ENCODE data around the gene TCF3. TPM values are rescaled to one million over a fixed set of nuclear protein-coding genes. Genes with fewer than 3 reads are reported as not detected.

Gene TCF3
- total and polyA plus RNA-seq, 9 donors, result 73.5 to 153 (median 127) TPM

GRCh38 chr19:1621021-1621420 lies 31.4 kb downstream of the TCF3 start:
- no peak overlapping the region for H3K4me3 ChIP-seq (ENCODE audit: low read length)
- H3K27me3 ChIP-seq (ENCODE audit: control insufficient read depth, insufficient read depth, low read length), result no peaks in the 10 kb centered on the region
- H3K36me3 ChIP-seq (ENCODE audit: control insufficient read depth, insufficient read depth, low read length), result peaks cover 93% of the 10 kb centered on the region
- no peak overlapping the region for H3K27ac ChIP-seq (ENCODE audit: low read length)
- DNase-seq, result no peak
- WGBS (ENCODE audit: insufficient coverage), result 89% methylated on average over 15 of the region's 19 CpGs
- H3K4me1 ChIP-seq (ENCODE audit: control insufficient read depth, insufficient read depth, low read length), result no peaks in the 10 kb centered on the region
- no peaks in the 10 kb centered on the region for H3K9me3 ChIP-seq (replicated peaks; ENCODE audit: control insufficient read depth, low read depth, low read length)

GRCh38 chr19:1620502-1620901 lies 31.9 kb downstream of the TCF3 start:
- no peaks in the 10 kb centered on the region for H3K9me3 ChIP-seq (replicated peaks; ENCODE audit: control insufficient read depth, low read depth, low read length)
- no peak overlapping the region for H3K27ac ChIP-seq (ENCODE audit: low read length)
- H3K27me3 ChIP-seq (ENCODE audit: control insufficient read depth, insufficient read depth, low read length), result no peaks in the 10 kb centered on the region
- H3K4me1 ChIP-seq (ENCODE audit: control insufficient read depth, insufficient read depth, low read length), result no peaks in the 10 kb centered on the region
- DNase-seq, result no peak
- WGBS (ENCODE audit: insufficient coverage), result 80% methylated on average over 10 of the region's 11 CpGs
- peaks cover 93% of the 10 kb centered on the region for H3K36me3 ChIP-seq (ENCODE audit: control insufficient read depth, insufficient read depth, low read length)
- H3K4me3 ChIP-seq (ENCODE audit: low read length), result no peak overlapping the region

GRCh38 chr19:1619703-1620102 lies 32.7 kb downstream of the TCF3 start:
- H3K4me3 ChIP-seq (ENCODE audit: low read length), result no peak overlapping the region
- H3K27me3 ChIP-seq (ENCODE audit: control insufficient read depth, insufficient read depth, low read length), result no peaks in the 10 kb centered on the region
- WGBS (ENCODE audit: insufficient coverage), result 77% methylated on average over 15 of the region's 18 CpGs
- peaks cover 93% of the 10 kb centered on the region for H3K36me3 ChIP-seq (ENCODE audit: control insufficient read depth, insufficient read depth, low read length)
- no peak for DNase-seq
- no peaks in the 10 kb centered on the region for H3K4me1 ChIP-seq (ENCODE audit: control insufficient read depth, insufficient read depth, low read length)
- H3K27ac ChIP-seq (ENCODE audit: low read length), result no peak overlapping the region
- H3K9me3 ChIP-seq (replicated peaks; ENCODE audit: control insufficient read depth, low read depth, low read length), result no peaks in the 10 kb centered on the region

GRCh38 chr19:1619094-1619439 lies 33.3 kb downstream of the TCF3 start:
- 93% methylated on average over 24 of the region's 26 CpGs for WGBS (ENCODE audit: insufficient coverage)
- DNase-seq, result no peak
- Histone ChIP-seq H3K4me3 (ENCODE audit: low read length) (no peak overlapping the region), H3K27me3 (ENCODE audit: control insufficient read depth, insufficient read depth, low read length) (no peaks in the 10 kb centered on the region), H3K36me3 (ENCODE audit: control insufficient read depth, insufficient read depth, low read length) (peaks cover 94% of the 10 kb centered on the region), H3K4me1 (ENCODE audit: control insufficient read depth, insufficient read depth, low read length) (no peaks in the 10 kb centered on the region), H3K27ac (ENCODE audit: low read length) (no peak overlapping the region), H3K9me3 (replicated peaks; ENCODE audit: control insufficient read depth, low read depth, low read length) (no peaks in the 10 kb centered on the region)

GRCh38 chr19:1618157-1619093 lies 34.0 kb downstream of the TCF3 start:
- 82% methylated on average over 23 of the region's 24 CpGs for WGBS (ENCODE audit: insufficient coverage)
- Histone ChIP-seq H3K4me1 (ENCODE audit: control insufficient read depth, insufficient read depth, low read length) (no peaks in the 10 kb centered on the region), H3K36me3 (ENCODE audit: control insufficient read depth, insufficient read depth, low read length) (peaks cover 94% of the 10 kb centered on the region), H3K27me3 (ENCODE audit: control insufficient read depth, insufficient read depth, low read length) (no peaks in the 10 kb centered on the region), H3K9me3 (replicated peaks; ENCODE audit: control insufficient read depth, low read depth, low read length) (no peaks in the 10 kb centered on the region), H3K27ac (ENCODE audit: low read length) (no peak overlapping the region), H3K4me3 (ENCODE audit: low read length) (no peak overlapping the region)
- DNase-seq, result no peak

- no peak overlapping the region for H3K4me3 ChIP-seq (ENCODE audit: low read length)
- H3K9me3 ChIP-seq (replicated peaks; ENCODE audit: control insufficient read depth, low read depth, low read length), result no peaks in the 10 kb centered on the region
- no peaks in the 10 kb centered on the region for H3K27me3 ChIP-seq (ENCODE audit: control insufficient read depth, insufficient read depth, low read length)
- DNase-seq, result no peak
- H3K36me3 ChIP-seq (ENCODE audit: control insufficient read depth, insufficient read depth, low read length), result peaks cover 96% of the 10 kb centered on the region
- 50% methylated on average over 2 of the region's 4 CpGs for WGBS (ENCODE audit: insufficient coverage)
- no peaks in the 10 kb centered on the region for H3K4me1 ChIP-seq (ENCODE audit: control insufficient read depth, insufficient read depth, low read length)
- no peak overlapping the region for H3K27ac ChIP-seq (ENCODE audit: low read length)
These were observed 35.5 kb downstream of the TCF3 start for GRCh38 chr19:1616875-1617274.

GRCh38 chr19:1616396-1616795 lies 36.0 kb downstream of the TCF3 start:
- 83% methylated on average over 1 of the region's 8 CpGs for WGBS (ENCODE audit: insufficient coverage)
- Histone ChIP-seq H3K4me3 (ENCODE audit: low read length) (no peak overlapping the region), H3K36me3 (ENCODE audit: control insufficient read depth, insufficient read depth, low read length) (peaks cover 95% of the 10 kb centered on the region), H3K27me3 (ENCODE audit: control insufficient read depth, insufficient read depth, low read length) (no peaks in the 10 kb centered on the region), H3K27ac (ENCODE audit: low read length) (no peak overlapping the region), H3K4me1 (ENCODE audit: control insufficient read depth, insufficient read depth, low read length) (no peaks in the 10 kb centered on the region), H3K9me3 (replicated peaks; ENCODE audit: control insufficient read depth, low read depth, low read length) (no peaks in the 10 kb centered on the region)
- no peak for DNase-seq

- H3K27ac ChIP-seq (ENCODE audit: low read length), result no peak overlapping the region
- peaks cover 93% of the 10 kb centered on the region for H3K36me3 ChIP-seq (ENCODE audit: control insufficient read depth, insufficient read depth, low read length)
- H3K27me3 ChIP-seq (ENCODE audit: control insufficient read depth, insufficient read depth, low read length), result no peaks in the 10 kb centered on the region
- H3K4me3 ChIP-seq (ENCODE audit: low read length), result no peak overlapping the region
- no peaks in the 10 kb centered on the region for H3K4me1 ChIP-seq (ENCODE audit: control insufficient read depth, insufficient read depth, low read length)
- H3K9me3 ChIP-seq (replicated peaks; ENCODE audit: control insufficient read depth, low read depth, low read length), result no peaks in the 10 kb centered on the region
- 90% methylated on average over 27 of the region's 41 CpGs for WGBS (ENCODE audit: insufficient coverage)
- no peak for DNase-seq
These were observed 37.2 kb downstream of the TCF3 start for GRCh38 chr19:1615156-1615765.

- H3K4me1 ChIP-seq (ENCODE audit: control insufficient read depth, insufficient read depth, low read length), result no peaks in the 10 kb centered on the region
- H3K4me3 ChIP-seq (ENCODE audit: low read length), result no peak overlapping the region
- DNase-seq, result no peak
- no peaks in the 10 kb centered on the region for H3K9me3 ChIP-seq (replicated peaks; ENCODE audit: control insufficient read depth, low read depth, low read length)
- no peak overlapping the region for H3K27ac ChIP-seq (ENCODE audit: low read length)
- WGBS (ENCODE audit: insufficient coverage), result 84% methylated on average over 30 of the region's 32 CpGs
- no peaks in the 10 kb centered on the region for H3K27me3 ChIP-seq (ENCODE audit: control insufficient read depth, insufficient read depth, low read length)
- H3K36me3 ChIP-seq (ENCODE audit: control insufficient read depth, insufficient read depth, low read length), result peaks cover 93% of the 10 kb centered on the region
These were observed 38.4 kb downstream of the TCF3 start for GRCh38 chr19:1613808-1614570.

GRCh38 chr19:1613146-1613545 lies 39.3 kb downstream of the TCF3 start:
- 63% methylated on average over 9 of the region's 9 CpGs for WGBS (ENCODE audit: insufficient coverage)
- no peaks in the 10 kb centered on the region for H3K9me3 ChIP-seq (replicated peaks; ENCODE audit: control insufficient read depth, low read depth, low read length)
- no peaks in the 10 kb centered on the region for H3K27me3 ChIP-seq (ENCODE audit: control insufficient read depth, insufficient read depth, low read length)
- H3K27ac ChIP-seq (ENCODE audit: low read length), result no peak overlapping the region
- no peak for DNase-seq
- H3K36me3 ChIP-seq (ENCODE audit: control insufficient read depth, insufficient read depth, low read length), result peaks cover 91% of the 10 kb centered on the region
- no peaks in the 10 kb centered on the region for H3K4me1 ChIP-seq (ENCODE audit: control insufficient read depth, insufficient read depth, low read length)
- H3K4me3 ChIP-seq (ENCODE audit: low read length), result no peak overlapping the region
